Neural cell (in vitro differentiated cells): ENCODE measurements around the gene EPS8L2. TPM values are rescaled to one million over a fixed set of nuclear protein-coding genes. Genes with fewer than 3 reads are reported as not detected.

Experiments used
- H2AFZ ChIP-seq: fragments of 200-600, 300-800 bp; sonication (generic), shearing (Covaris generic); 2 replicates; pipeline ENCODE4 v1.6.0; 2014; ENCODE audit warnings: low read depth, mild to moderate bottlenecking, antibody characterized with exemption, low read length, moderate library complexity
- H3F3A ChIP-seq: fragments of 200-600 bp; shearing (Covaris generic); 2 replicates; pipeline ENCODE4 v1.6.1; 2016; ENCODE audit warnings: mild to moderate bottlenecking, moderate library complexity, mixed read lengths, antibody characterized with exemption, low read length; ENCODE audit not compliant: insufficient read depth, poor library complexity, severe bottlenecking
- H3K27ac ChIP-seq: fragments of 200-600, 300-800 bp; sonication (generic), shearing (Covaris generic); 2 replicates; pipeline ENCODE4 v1.5.1; 2014; ENCODE audit warnings: mild to moderate bottlenecking, low read length, moderate library complexity
- H3K27me3 ChIP-seq: fragments of 300-800, 200-600 bp; sonication (generic), shearing (Covaris generic); 2 replicates; pipeline ENCODE4 v1.6.0; 2014; ENCODE audit warnings: mild to moderate bottlenecking, low read depth, low read length, moderate library complexity; ENCODE audit not compliant: insufficient read depth
- H3K36me3 ChIP-seq: fragments of 300-800, 200-600 bp; sonication (generic), shearing (Covaris generic); 2 replicates; pipeline ENCODE4 v1.5.1; 2014; ENCODE audit warnings: mild to moderate bottlenecking, antibody characterized with exemption, low read length, moderate library complexity; ENCODE audit not compliant: insufficient read depth
- H3K4me2 ChIP-seq: fragments of 300-800, 200-600 bp; sonication (generic), shearing (Covaris generic); 2 replicates; pipeline ENCODE4 v1.6.0; 2014; ENCODE audit warnings: mild to moderate bottlenecking, low read length
- H3K4me3 ChIP-seq: fragments of 300-800, 200-600 bp; sonication (generic), shearing (Covaris generic); 2 replicates; pipeline ENCODE4 v1.5.1; 2014; ENCODE audit warnings: mild to moderate bottlenecking, low read length, moderate library complexity
- H3K79me2 ChIP-seq: fragments of 200-600 bp; shearing (Covaris generic); replicated peaks from 2 replicates; pipeline ENCODE4 v1.6.0; 2014; ENCODE audit warnings: mild to moderate bottlenecking, low read length, moderate library complexity; ENCODE audit not compliant: insufficient read depth
- H3K9ac ChIP-seq: fragments of 300-800, 200-600 bp; sonication (generic), shearing (Covaris generic); 2 replicates; pipeline ENCODE4 v1.6.1; 2016; ENCODE audit warnings: mild to moderate bottlenecking, low read length, mixed read lengths
- H3K9me2 ChIP-seq: fragments of 200-600 bp; shearing (Covaris generic); 2 replicates; pipeline ENCODE4 v1.6.1; 2016; ENCODE audit warnings: mild to moderate bottlenecking, low read length, mixed read lengths; ENCODE audit not compliant: insufficient read depth
- H3K9me3 ChIP-seq: fragments of 200-600, 300-800 bp; sonication (generic), shearing (Covaris generic); 2 replicates; pipeline ENCODE4 v1.6.1; 2016; ENCODE audit warnings: mild to moderate bottlenecking, mixed run types, low read length, moderate library complexity, mixed read lengths
- H4K20me1 ChIP-seq: fragments of 200-600 bp; shearing (Covaris generic); 2 replicates; pipeline ENCODE4 v1.6.1; 2016; ENCODE audit warnings: mild to moderate bottlenecking, mixed run types; ENCODE audit not compliant: insufficient read depth
- CTCF ChIP-seq: fragments of 450-650 bp; IDR thresholded peaks from 2 replicates; pipeline ENCODE4 v1.5.1; 2014; ENCODE audit warnings: antibody characterized with exemption, mild to moderate bottlenecking, moderate library complexity; ENCODE audit not compliant: poor library complexity, severe bottlenecking
- EP300 ChIP-seq: fragments of 450-650 bp; conservative IDR thresholded peaks from 2 replicates; pipeline ENCODE4 v1.6.1; 2014; ENCODE audit warnings: antibody characterized with exemption, mild to moderate bottlenecking, moderate library complexity; ENCODE audit not compliant: poor library complexity, severe bottlenecking
- EZH2 ChIP-seq: fragments of 200-600, 300-800 bp; shearing (Covaris generic), sonication (generic); IDR thresholded peaks from 2 replicates; pipeline ENCODE4 v1.6.1; 2014; ENCODE audit warnings: antibody characterized with exemption, low read length, borderline replicate concordance, mild to moderate bottlenecking; ENCODE audit not compliant: insufficient read depth, poor library complexity, severe bottlenecking
- MXI1 ChIP-seq: fragments of 450-650 bp; conservative IDR thresholded peaks from 2 replicates; pipeline ENCODE4 v1.6.1; 2014; ENCODE audit warnings: antibody characterized with exemption, mild to moderate bottlenecking; ENCODE audit not compliant: poor library complexity, severe bottlenecking
- POLR2AphosphoS5 ChIP-seq: IDR thresholded peaks from 2 replicates; pipeline ENCODE4 v1.6.1; 2012
- RAD21 ChIP-seq: fragments of 450-650 bp; conservative IDR thresholded peaks from 2 replicates; pipeline ENCODE4 v1.6.1; 2014; ENCODE audit warnings: antibody characterized with exemption, mild to moderate bottlenecking, moderate library complexity
- SMC3 ChIP-seq: fragments of 450-650 bp; conservative IDR thresholded peaks from 2 replicates; pipeline ENCODE4 v1.6.1; 2014; ENCODE audit warnings: antibody characterized with exemption, mild to moderate bottlenecking, moderate library complexity; ENCODE audit not compliant: poor library complexity
- TAF1 ChIP-seq: IDR thresholded peaks from 2 replicates; pipeline ENCODE4 v1.6.1; 2012; ENCODE audit warnings: low read depth
- polyA plus RNA-seq: library from polyadenylated mRNA; depleted of rRNA; stranded (reverse); fragments of >200 nt; gene quantifications from 2 replicates; pipeline ENCODE4 v1.2.3, GENCODE V29; 2014
- TF ChIP-seq, protein P1 (sequence below): IDR thresholded peaks from 2 replicates; pipeline ENCODE4 v1.6.1; 2012; ENCODE audit warnings: borderline replicate concordance

Gene EPS8L2
- polyA plus RNA-seq, 1 donor from 2014 or later = 7.5 TPM

- no peaks in the 10 kb centered on the region for H3K36me3 ChIP-seq
- H3K4me3 ChIP-seq = no peak overlapping the region
- H3K27ac ChIP-seq = no peak overlapping the region
- peaks cover 38% of the 10 kb centered on the region for H3K27me3 ChIP-seq
- no peak for TF ChIP-seq EP300
- TF ChIP-seq, protein P1, sequence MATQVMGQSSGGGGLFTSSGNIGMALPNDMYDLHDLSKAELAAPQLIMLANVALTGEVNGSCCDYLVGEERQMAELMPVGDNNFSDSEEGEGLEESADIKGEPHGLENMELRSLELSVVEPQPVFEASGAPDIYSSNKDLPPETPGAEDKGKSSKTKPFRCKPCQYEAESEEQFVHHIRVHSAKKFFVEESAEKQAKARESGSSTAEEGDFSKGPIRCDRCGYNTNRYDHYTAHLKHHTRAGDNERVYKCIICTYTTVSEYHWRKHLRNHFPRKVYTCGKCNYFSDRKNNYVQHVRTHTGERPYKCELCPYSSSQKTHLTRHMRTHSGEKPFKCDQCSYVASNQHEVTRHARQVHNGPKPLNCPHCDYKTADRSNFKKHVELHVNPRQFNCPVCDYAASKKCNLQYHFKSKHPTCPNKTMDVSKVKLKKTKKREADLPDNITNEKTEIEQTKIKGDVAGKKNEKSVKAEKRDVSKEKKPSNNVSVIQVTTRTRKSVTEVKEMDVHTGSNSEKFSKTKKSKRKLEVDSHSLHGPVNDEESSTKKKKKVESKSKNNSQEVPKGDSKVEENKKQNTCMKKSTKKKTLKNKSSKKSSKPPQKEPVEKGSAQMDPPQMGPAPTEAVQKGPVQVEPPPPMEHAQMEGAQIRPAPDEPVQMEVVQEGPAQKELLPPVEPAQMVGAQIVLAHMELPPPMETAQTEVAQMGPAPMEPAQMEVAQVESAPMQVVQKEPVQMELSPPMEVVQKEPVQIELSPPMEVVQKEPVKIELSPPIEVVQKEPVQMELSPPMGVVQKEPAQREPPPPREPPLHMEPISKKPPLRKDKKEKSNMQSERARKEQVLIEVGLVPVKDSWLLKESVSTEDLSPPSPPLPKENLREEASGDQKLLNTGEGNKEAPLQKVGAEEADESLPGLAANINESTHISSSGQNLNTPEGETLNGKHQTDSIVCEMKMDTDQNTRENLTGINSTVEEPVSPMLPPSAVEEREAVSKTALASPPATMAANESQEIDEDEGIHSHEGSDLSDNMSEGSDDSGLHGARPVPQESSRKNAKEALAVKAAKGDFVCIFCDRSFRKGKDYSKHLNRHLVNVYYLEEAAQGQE = no peak
- TF ChIP-seq EZH2 = no peak
- no peak for TF ChIP-seq POLR2AphosphoS5
- TF ChIP-seq TAF1 = no peak
- TF ChIP-seq CTCF = peak; percentile 74
- no peak for TF ChIP-seq MXI1
- TF ChIP-seq SMC3 = peak; percentile 50
- peak; percentile 45 for TF ChIP-seq RAD21
- no peaks in the 10 kb centered on the region for H3K9me2 ChIP-seq
- H3K4me2 ChIP-seq = no peak overlapping the region
- H4K20me1 ChIP-seq = no peaks in the 10 kb centered on the region
- H3K79me2 ChIP-seq = no peaks in the 10 kb centered on the region
- H3F3A ChIP-seq = no peaks in the 10 kb centered on the region
- no peak overlapping the region for H3K9ac ChIP-seq
- H2AFZ ChIP-seq = no peak overlapping the region
- no peaks in the 10 kb centered on the region for H3K9me3 ChIP-seq
Observed at GRCh38 chr11:727859-728748, 22.1 kb downstream of the EPS8L2 start.

GRCh38 chr11:728901-729491, 23.0 kb downstream of the EPS8L2 start:
- no peaks in the 10 kb centered on the region for H3K36me3 ChIP-seq
- H3K27me3 ChIP-seq = peaks cover 37% of the 10 kb centered on the region

More at GRCh38 chr11:728901-729491, 23.0 kb downstream of the EPS8L2 start:
- Histone ChIP-seq H3K9ac (no peak overlapping the region), H3F3A (no peaks in the 10 kb centered on the region), H3K9me2 (no peaks in the 10 kb centered on the region), H3K4me2 (no peak overlapping the region), H3K79me2 (no peaks in the 10 kb centered on the region), H2AFZ (no peak overlapping the region), H4K20me1 (no peaks in the 10 kb centered on the region), H3K9me3 (no peaks in the 10 kb centered on the region), H3K4me3 (no peak overlapping the region), H3K27ac (no peak overlapping the region)
- TF ChIP-seq TAF1 = no peak
- no peak for TF ChIP-seq SMC3
- TF ChIP-seq, protein P1 = no peak
- no peak for TF ChIP-seq RAD21
- no peak for TF ChIP-seq EP300
- no peak for TF ChIP-seq CTCF
- no peak for TF ChIP-seq POLR2AphosphoS5
- no peak for TF ChIP-seq EZH2
- TF ChIP-seq MXI1 = no peak
